Lung (tissue), 12 donors: ENCODE data around the gene NEURL4. TPM values are rescaled to one million over a fixed set of nuclear protein-coding genes. Genes with fewer than 3 reads are reported as not detected.

Experiments used
- ATAC-seq: fragments of 200-7000 bp; cut with Tn5 transposase; one replicate; pipeline ENCODE4 v1.9.1; 2020; ENCODE audit warnings: moderate number of reproducible peaks; ENCODE audit not compliant: insufficient read depth, low FRiP score
- DNase-seq, 3 donors: peaks; one replicate each; pipeline ENCODE4 v3.0.0-alpha.2; 2013 to 2017
- H3K27ac ChIP-seq, 2 donors: one replicate each; pipeline ENCODE4 v1.5.1; 2013; ENCODE audit warnings: mild to moderate bottlenecking in 2 of 2, moderate library complexity in 2 of 2, control low read depth in 1 of 2, inconsistent platforms in 1 of 2, low read depth in 1 of 2, low read length in 1 of 2
- H3K27me3 ChIP-seq, 3 donors: one replicate each; pipeline ENCODE4 v1.5.1; 2013; ENCODE audit warnings: low read length in 2 of 3; ENCODE audit not compliant: control insufficient read depth in 3 of 3, insufficient read depth in 3 of 3
- H3K36me3 ChIP-seq, 4 donors: one replicate each; pipeline ENCODE4 v1.5.1; 2013; ENCODE audit warnings: low read length in 4 of 4, mild to moderate bottlenecking in 1 of 4, moderate library complexity in 1 of 4; ENCODE audit not compliant: control insufficient read depth in 4 of 4, insufficient read depth in 4 of 4
- H3K4me1 ChIP-seq, 5 donors: one replicate each; pipeline ENCODE4 v1.5.1; 2013; ENCODE audit warnings: low read length in 5 of 5, mild to moderate bottlenecking in 2 of 5, moderate library complexity in 1 of 5; ENCODE audit not compliant: control insufficient read depth in 5 of 5, insufficient read depth in 5 of 5
- H3K4me3 ChIP-seq: one replicate; pipeline ENCODE4 v1.5.1; 2013; ENCODE audit warnings: mild to moderate bottlenecking, control low read depth, moderate library complexity
- H3K9ac ChIP-seq, 2 donors: one replicate each; pipeline ENCODE4 v1.5.1; 2013; ENCODE audit warnings: low read length in 2 of 2, control low read depth in 1 of 2; ENCODE audit not compliant: insufficient read depth in 1 of 2
- H3K9me3 ChIP-seq, 4 donors: one replicate each; pipeline ENCODE4 v1.5.1; 2013; ENCODE audit warnings: low read length in 3 of 4, mild to moderate bottlenecking in 1 of 4, moderate library complexity in 1 of 4; ENCODE audit not compliant: control insufficient read depth in 4 of 4, insufficient read depth in 3 of 4
- WGBS, 2 donors: extraction: QIAGEN DNeasy Blood & Tissue Kit; methylation state at CpG; one replicate each; pipeline ENCODE4 v1.1.7; 2013; 5-methylcytosine and 5-hydroxymethylcytosine counted together
- polyA plus RNA-seq, 2 donors: library from polyadenylated mRNA; stranded (reverse); fragments of 200-250 nt; gene quantifications; one replicate each; pipeline ENCODE4 v1.2.1, GENCODE V29; 2013
- total RNA-seq, 2 donors: library from RNA; depleted of rRNA in 1 of 2; stranded (reverse); fragments of >200 nt in 1 of 2; gene quantifications; one replicate each; pipeline ENCODE4 v1.2.1, GENCODE V29; 2014 to 2021
- TF ChIP-seq, protein P1 (sequence below): IDR thresholded peaks from 2 replicates; pipeline ENCODE4 v1.5.1; 2012; ENCODE audit warnings: mild to moderate bottlenecking; ENCODE audit errors: control extremely low read depth, extremely low read depth
- donor health status: control.
- donor health status: control.
- donor health status: Bipolar disorder and iron deficiency.
- donor health status: healthy.
- donor health status: DM: yes; HTN: yes; CAD: no.

NEURL4 gene
- total and polyA plus RNA-seq, 4 donors: 17.3 to 33.9 (median 24.3) TPM

DNA sequence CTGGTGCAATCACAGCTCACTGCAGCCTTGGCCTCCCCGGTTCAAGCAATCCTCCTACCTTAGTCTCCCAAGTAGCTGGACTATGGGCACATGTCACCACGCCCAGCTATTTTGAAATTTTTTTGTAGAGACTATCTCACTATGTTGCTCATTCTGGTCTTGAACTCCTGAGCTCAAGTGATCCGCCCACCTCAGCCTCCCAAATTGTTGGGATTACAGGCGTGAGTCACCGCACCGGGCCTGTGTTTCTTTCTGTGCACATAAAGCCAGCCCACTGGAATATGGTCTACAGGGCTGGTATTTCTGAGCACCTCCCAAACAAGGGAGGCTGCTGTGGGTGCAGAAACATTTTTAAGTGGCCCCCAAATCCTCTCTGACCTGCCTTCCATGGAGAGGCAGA, 34.2 kb upstream of the NEURL4 start:
- H3K27ac ChIP-seq: no peak overlapping the region
- no peaks in the 10 kb centered on the region for H3K4me1 ChIP-seq
- no peaks in the 10 kb centered on the region for H3K36me3 ChIP-seq
- DNase-seq (no peak), ATAC-seq (no peak)
- no peak overlapping the region for H3K4me3 ChIP-seq
- no peaks in the 10 kb centered on the region for H3K27me3 ChIP-seq
- TF ChIP-seq, protein P1, sequence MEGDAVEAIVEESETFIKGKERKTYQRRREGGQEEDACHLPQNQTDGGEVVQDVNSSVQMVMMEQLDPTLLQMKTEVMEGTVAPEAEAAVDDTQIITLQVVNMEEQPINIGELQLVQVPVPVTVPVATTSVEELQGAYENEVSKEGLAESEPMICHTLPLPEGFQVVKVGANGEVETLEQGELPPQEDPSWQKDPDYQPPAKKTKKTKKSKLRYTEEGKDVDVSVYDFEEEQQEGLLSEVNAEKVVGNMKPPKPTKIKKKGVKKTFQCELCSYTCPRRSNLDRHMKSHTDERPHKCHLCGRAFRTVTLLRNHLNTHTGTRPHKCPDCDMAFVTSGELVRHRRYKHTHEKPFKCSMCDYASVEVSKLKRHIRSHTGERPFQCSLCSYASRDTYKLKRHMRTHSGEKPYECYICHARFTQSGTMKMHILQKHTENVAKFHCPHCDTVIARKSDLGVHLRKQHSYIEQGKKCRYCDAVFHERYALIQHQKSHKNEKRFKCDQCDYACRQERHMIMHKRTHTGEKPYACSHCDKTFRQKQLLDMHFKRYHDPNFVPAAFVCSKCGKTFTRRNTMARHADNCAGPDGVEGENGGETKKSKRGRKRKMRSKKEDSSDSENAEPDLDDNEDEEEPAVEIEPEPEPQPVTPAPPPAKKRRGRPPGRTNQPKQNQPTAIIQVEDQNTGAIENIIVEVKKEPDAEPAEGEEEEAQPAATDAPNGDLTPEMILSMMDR: no peak
- 93 to 96% methylated on average over 6 of the region's 6 CpGs for WGBS, 2 donors
- H3K9me3 ChIP-seq: no peaks in the 10 kb centered on the region
- H3K9ac ChIP-seq: no peak overlapping the region

DNA sequence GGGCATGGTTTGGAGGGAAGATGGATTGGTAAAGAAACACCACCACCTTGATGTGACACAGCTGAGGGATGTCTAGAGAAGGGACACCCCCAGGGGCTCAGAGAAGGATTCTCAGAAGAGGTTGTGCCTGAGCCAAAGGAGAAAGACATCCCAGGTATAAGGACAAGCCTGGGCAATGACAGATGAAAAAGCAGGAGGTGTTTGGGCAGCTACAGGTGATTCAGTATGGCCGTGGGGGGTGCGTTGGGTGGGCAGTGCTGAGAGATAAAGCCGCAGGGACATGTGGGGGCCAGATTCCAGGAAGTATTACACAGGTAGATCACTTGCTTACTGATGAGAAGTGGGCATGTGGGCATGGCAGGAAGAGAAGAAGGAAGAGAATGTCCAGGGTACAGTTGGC, 32.8 kb upstream of the NEURL4 start:
- H3K9me3 ChIP-seq: no peaks in the 10 kb centered on the region
- TF ChIP-seq, protein P1: no peak
- no peak overlapping the region for H3K4me3 ChIP-seq
- H3K9ac ChIP-seq: no peak overlapping the region
- H3K4me1 ChIP-seq: no peaks in the 10 kb centered on the region
- ATAC-seq (no peak), DNase-seq (no peak)
- H3K27ac ChIP-seq: no peak overlapping the region
- no peaks in the 10 kb centered on the region for H3K36me3 ChIP-seq
- 60 to 90% methylated on average over 3 of the region's 3 CpGs for WGBS, 2 donors
- H3K27me3 ChIP-seq: no peaks in the 10 kb centered on the region

DNA sequence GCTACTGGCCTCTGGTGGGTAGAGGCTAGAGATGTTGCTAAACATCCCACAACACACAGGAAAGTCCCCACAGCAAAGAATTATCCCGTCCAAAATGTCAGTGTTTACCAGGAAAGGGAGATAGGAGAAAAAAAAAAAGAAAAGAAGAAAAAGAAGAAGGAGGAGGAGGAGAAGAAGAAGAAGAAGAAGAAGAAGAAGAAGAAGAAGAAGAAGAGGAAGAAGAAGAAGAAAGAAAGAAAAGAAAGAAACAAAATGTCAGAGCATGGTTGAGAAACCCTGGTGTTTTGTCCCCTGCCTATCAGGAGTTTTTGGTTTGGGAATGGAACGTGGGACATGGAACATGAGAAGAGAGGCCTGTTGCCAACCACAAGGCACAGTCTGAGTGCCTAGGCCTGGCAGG, 28.2 kb upstream of the NEURL4 start:
- TF ChIP-seq, protein P1: no peak
- 61% methylated on average over 2 of the region's 2 CpGs for WGBS, 2 donors
- Histone ChIP-seq H3K4me1 (peaks cover 0 to 25% (median 10%) of the 10 kb centered on the region in 5 donors), H3K4me3 (no peak overlapping the region), H3K27me3 (no peaks in the 10 kb centered on the region), H3K9ac (no peak overlapping the region), H3K27ac (no peak overlapping the region), H3K9me3 (no peaks in the 10 kb centered on the region), H3K36me3 (no peaks in the 10 kb centered on the region)
- ATAC-seq (no peak), DNase-seq (no peak)

DNA sequence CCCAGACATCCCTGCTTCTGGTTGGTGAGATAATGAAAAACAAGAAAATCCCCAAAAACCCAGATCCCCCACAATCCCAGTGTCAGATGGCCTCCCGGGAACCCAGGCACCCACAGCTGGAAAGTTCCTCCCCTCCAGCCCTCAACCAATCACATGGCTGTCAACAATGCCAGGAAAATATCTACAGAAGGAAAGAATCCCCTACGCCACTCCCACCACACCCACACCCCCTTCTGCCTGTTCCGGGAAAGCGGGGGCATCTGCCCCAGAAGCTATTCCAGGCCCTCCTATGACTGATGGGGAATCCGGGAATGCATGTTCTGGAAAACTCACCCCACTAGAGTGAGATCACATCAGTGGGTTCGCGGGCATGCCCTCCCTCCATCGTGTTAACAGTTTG, 27.6 kb upstream of the NEURL4 start:
- Histone ChIP-seq H3K27ac (no peak overlapping the region), H3K4me1 (peaks cover 0 to 27% (median 10%) of the 10 kb centered on the region in 5 donors), H3K27me3 (no peaks in the 10 kb centered on the region), H3K9me3 (no peaks in the 10 kb centered on the region), H3K9ac (no peak overlapping the region), H3K36me3 (no peaks in the 10 kb centered on the region), H3K4me3 (no peak overlapping the region)
- WGBS, 2 donors: 61 to 73% methylated on average over 8 of the region's 8 CpGs
- DNase-seq (no peak), ATAC-seq (no peak)
- TF ChIP-seq, protein P1: no peak
